ENCODE data around the gene LRRC61. TPM values are rescaled to one million over a fixed set of nuclear protein-coding genes. Genes with fewer than 3 reads are reported as not detected.
"Not testable (repeated sequence)": the region's sequence is repeated elsewhere in the genome, so short reads cannot be mapped to it uniquely, and the experiment has no call there.

The LRRC61 gene
- total RNA-seq, 1 donor from 2014 or later = 9.1 TPM

- DNase-seq (ENCODE audit: low spot score) = no peak
These were observed 59.7 kb downstream of the LRRC61 start for GRCh38 chr7:150382844-150383225.

- DNase-seq (ENCODE audit: low spot score) = peak; percentile 75
These were observed 60.7 kb downstream of the LRRC61 start for GRCh38 chr7:150383710-150384397.

- DNase-seq (ENCODE audit: low spot score) = no peak
These were observed 61.5 kb downstream of the LRRC61 start for GRCh38 chr7:150384406-150385301.

GRCh38 chr7:150385302-150385723 lies 62.2 kb downstream of the LRRC61 start:
- DNase-seq (ENCODE audit: low spot score) = no peak

GRCh38 chr7:150385884-150386283 lies 62.7 kb downstream of the LRRC61 start:
- not testable (repeated sequence) for DNase-seq (ENCODE audit: low spot score)

Other genes with a start within 250 kb of the LRRC61 start
- gene ACTR3C, start 190 bp downstream of the LRRC61 start, total RNA-seq (ENCODE audit: insufficient read depth, low replicate concordance) = 2.4 TPM
- gene RARRES2, start 18.3 kb downstream of the LRRC61 start, total RNA-seq (ENCODE audit: insufficient read depth, low replicate concordance) = 62.1 TPM
- gene REPIN1, start 45.5 kb downstream of the LRRC61 start, total RNA-seq (ENCODE audit: insufficient read depth, low replicate concordance) = 24.1 TPM
- 4.6 TPM for gene ZNF775, start 56.0 kb downstream of the LRRC61 start, total RNA-seq (ENCODE audit: insufficient read depth, low replicate concordance)
- 1.2 TPM for gene GIMAP8, start 127.3 kb downstream of the LRRC61 start, total RNA-seq (ENCODE audit: insufficient read depth, low replicate concordance)
- gene GIMAP7, start 191.5 kb downstream of the LRRC61 start, total RNA-seq (ENCODE audit: insufficient read depth, low replicate concordance) = 0.48 TPM
- gene GIMAP4, start 244.0 kb downstream of the LRRC61 start, total RNA-seq (ENCODE audit: insufficient read depth, low replicate concordance) = 9.6 TPM